Endothelial cell of umbilical vein (primary cell): ENCODE measurements around the gene LANCL1. TPM values are rescaled to one million over a fixed set of nuclear protein-coding genes. Genes with fewer than 3 reads are reported as not detected.

ENCODE experiments used
- BruUV-seq: library from RNA; stranded (reverse); fragments of 400-500 nt; replicated peaks from 2 replicates; lab custom pipeline; 2021; lab: Mats Ljungman, UMichigan
- CTCF ChIA-PET: fragments of 300-600, 350-600 bp; sonication (Branson Sonifier 250); formaldehyde crosslinking; loops from one replicate; lab custom pipeline; 2021; ENCODE audit warnings: antibody characterized with exemption, inconsistent platforms; lab: Charles Lee
- POLR2A ChIA-PET: fragments of 300-600, 350-600 bp; sonication (Branson Sonifier 250); formaldehyde crosslinking; loops from one replicate; lab custom pipeline; 2021; ENCODE audit warnings: antibody characterized with exemption, inconsistent platforms; lab: Charles Lee
- DNase-seq: peaks from one replicate; pipeline ENCODE4 v3.0.0-alpha.2; 2011; ENCODE audit warnings: low read depth, low spot score
- FAIRE-seq: peaks from 2 replicates; lab custom pipeline; 2011; peaks lifted over from hg19 to GRCh38; lab: Jason Lieb, UNC
- H2AFZ ChIP-seq: 2 replicates; pipeline ENCODE4 v1.6.0; 2012; ENCODE audit warnings: low read depth, low read length, control low read depth, inconsistent platforms
- H3K27ac ChIP-seq: 2 replicates; pipeline ENCODE4 v1.5.1; 2011; ENCODE audit warnings: low read depth, mild to moderate bottlenecking, control low read depth, low read length, moderate library complexity; ENCODE audit not compliant: insufficient read depth
- H3K27me3 ChIP-seq, 2 experiments: 2 replicates each; pipeline versions ENCODE4 v1.6.0 to v1.6.1; 2011; ENCODE audit warnings: low read length in 2 of 2, mixed read lengths in 1 of 2; ENCODE audit not compliant: control insufficient read depth in 2 of 2, insufficient read depth in 2 of 2
- H3K36me3 ChIP-seq, 2 experiments: 2 replicates in 1 of 2; 3 replicates in 1 of 2; pipeline ENCODE4 v1.5.1; 2011; ENCODE audit warnings: low read length in 2 of 2, mild to moderate bottlenecking in 1 of 2, moderate library complexity in 1 of 2; ENCODE audit not compliant: control insufficient read depth in 2 of 2, insufficient read depth in 2 of 2; ENCODE audit errors: extremely low read depth in 1 of 2
- H3K4me1 ChIP-seq: 3 replicates; pipeline ENCODE4 v1.5.1; 2011; ENCODE audit warnings: mild to moderate bottlenecking, low read length; ENCODE audit not compliant: control insufficient read depth, insufficient read depth; ENCODE audit errors: extremely low read depth
- H3K4me2 ChIP-seq: 2 replicates; pipeline ENCODE4 v1.6.1; 2011; ENCODE audit warnings: low read length, control low read depth, mixed read lengths; ENCODE audit not compliant: insufficient read depth
- H3K4me3 ChIP-seq, 3 experiments: fragments of 200-600 bp in 1 of 3; sonication (generic), shearing (Covaris generic) in 1 of 3; replicated peaks in 1 of 3; 2 replicates each; pipeline ENCODE4 v1.5.1; 2011 to 2016; ENCODE audit warnings: control low read depth in 3 of 3, low read length in 3 of 3, mild to moderate bottlenecking in 2 of 3, inconsistent platforms in 1 of 3, low read depth in 1 of 3, moderate library complexity in 1 of 3; ENCODE audit not compliant: insufficient read depth in 1 of 3
- H3K79me2 ChIP-seq: 2 replicates; pipeline ENCODE4 v1.6.0; 2012; ENCODE audit warnings: low read length, inconsistent platforms; ENCODE audit not compliant: control insufficient read depth, insufficient read depth
- H3K9ac ChIP-seq: replicated peaks from 2 replicates; pipeline ENCODE3; 2011; ENCODE audit warnings: low read length, control low read depth; ENCODE audit not compliant: insufficient read depth; ENCODE audit errors: extremely low read depth
- H3K9me1 ChIP-seq: replicated peaks from 3 replicates; pipeline ENCODE4 v1.6.0; 2011; ENCODE audit warnings: mild to moderate bottlenecking, low read length; ENCODE audit not compliant: control insufficient read depth, insufficient read depth; ENCODE audit errors: extremely low read depth
- H3K9me3 ChIP-seq: replicated peaks from 2 replicates; pipeline ENCODE4 v1.5.1; 2012; ENCODE audit warnings: low read length, inconsistent platforms; ENCODE audit not compliant: control insufficient read depth, insufficient read depth
- H4K20me1 ChIP-seq: replicated peaks from 2 replicates; pipeline ENCODE3; 2011; ENCODE audit warnings: mild to moderate bottlenecking, low read length; ENCODE audit not compliant: control insufficient read depth, insufficient read depth; ENCODE audit errors: extremely low read depth
- EZH2 ChIP-seq: IDR thresholded peaks from 2 replicates; pipeline ENCODE4 v1.6.1; 2012; ENCODE audit warnings: borderline replicate concordance, low read depth, mild to moderate bottlenecking, moderate library complexity, low read length, inconsistent platforms; ENCODE audit not compliant: severe bottlenecking
- FOS ChIP-seq: IDR thresholded peaks from 2 replicates; pipeline ENCODE4 v1.6.1; 2011; ENCODE audit warnings: mild to moderate bottlenecking, low read length, moderate library complexity, borderline replicate concordance; ENCODE audit not compliant: insufficient read depth
- GATA2 ChIP-seq: IDR thresholded peaks from 2 replicates; pipeline ENCODE4 v1.7.0; 2011; ENCODE audit warnings: low read depth, mild to moderate bottlenecking, moderate library complexity, mixed read lengths, low read length; ENCODE audit not compliant: insufficient read length, insufficient read depth
- JUN ChIP-seq: IDR thresholded peaks from 2 replicates; pipeline ENCODE4 v1.6.1; 2011; ENCODE audit warnings: borderline replicate concordance, low read depth; ENCODE audit not compliant: insufficient read length, insufficient read depth
- MYC ChIP-seq: IDR thresholded peaks from one replicate; pipeline ENCODE4 v1.6.1; 2011; ENCODE audit warnings: mild to moderate bottlenecking, low read depth, low read length
- POLR2A ChIP-seq: IDR thresholded peaks from 2 replicates; pipeline ENCODE4 v1.6.1; 2012; ENCODE audit warnings: low read depth, mild to moderate bottlenecking, control low read depth, low read length
- POLR2AphosphoS5 ChIP-seq: IDR thresholded peaks from 2 replicates; pipeline ENCODE4 v1.6.1; 2012; ENCODE audit warnings: low read depth, mild to moderate bottlenecking, control low read depth, low read length, moderate library complexity; ENCODE audit not compliant: insufficient read depth
- dilution Hi-C: fragments of 300-500 bp; cut with MboI; formaldehyde crosslinking; loops from one replicate; pipeline ENCODE4 v1.15.0; 2019; ENCODE audit warnings: low sequenced_read_pairs; ENCODE audit not compliant: extremely low pct_ligation_motif_present
- intact Hi-C: fragments of 100-400 bp; cut with micrococcal nuclease; formaldehyde crosslinking; loops from one replicate; pipeline ENCODE4 v1.10.0; 2022
- polyA plus RNA-seq, 4 experiments: library from polyadenylated mRNA; depleted of rRNA in 3 of 4; stranded (reverse) in 3 of 4; unstranded in 1 of 4; fragments of >200 nt; gene quantifications; 2 replicates each; pipeline versions ENCODE4 v1.2.1 to v1.2.3, GENCODE V29; 2011 to 2012; ENCODE audit warnings: missing spikeins in 1 of 4
- total RNA-seq: library from RNA; stranded (reverse); gene quantifications from 2 replicates; pipeline ENCODE4 v1.2.3, GENCODE V29; 2021
- TF ChIP-seq, protein P1 (sequence below): IDR thresholded peaks from 2 replicates; pipeline ENCODE4 v1.6.1; 2011; ENCODE audit not compliant: insufficient read depth, insufficient read length
- TF ChIP-seq, protein P2 (sequence below), 2 donors: IDR thresholded peaks; 1 replicate in 1 of 2; 2 replicates in 1 of 2; pipeline ENCODE4 v1.5.1; 2011; ENCODE audit warnings: low read length in 2 of 2, mild to moderate bottlenecking in 2 of 2, moderate library complexity in 2 of 2, control low read depth in 1 of 2, inconsistent platforms in 1 of 2, low read depth in 1 of 2; ENCODE audit not compliant: insufficient read depth in 1 of 2; ENCODE audit errors: extremely low read depth in 1 of 2

LANCL1 gene
- total and polyA plus RNA-seq, 2 donors (not counting 3 experiments of a cell fraction or from before 2014, with no cell fraction given): 22.9 to 24.2 TPM

DNA sequence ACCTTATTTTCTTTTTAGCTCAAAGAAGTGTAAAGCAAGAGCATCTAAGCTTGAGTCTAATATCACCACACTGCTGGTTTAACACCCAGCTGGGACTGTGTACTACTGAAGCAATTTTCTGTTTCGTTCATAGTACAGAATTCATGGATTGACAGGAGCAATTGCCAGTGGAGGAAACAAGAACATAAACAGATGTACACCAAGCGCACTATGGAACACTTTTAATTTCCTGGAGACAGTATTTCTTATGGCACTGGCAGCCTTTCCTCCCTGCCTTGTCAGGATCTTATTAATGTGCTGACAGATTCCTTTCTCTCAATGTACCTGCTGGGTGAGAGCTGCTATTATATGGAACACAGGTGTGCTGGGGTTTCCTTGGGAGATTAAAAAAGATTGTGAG is 4.2 kb upstream of the LANCL1 start:
- no peak for DNase-seq
- Histone ChIP-seq H3K4me2 (no peak overlapping the region), H3K9me1 (no peaks in the 10 kb centered on the region), H3K9me3 (no peaks in the 10 kb centered on the region), H3K4me3 (no peak overlapping the region), H4K20me1 (no peaks in the 10 kb centered on the region), H2AFZ (no peak overlapping the region), H3K27ac (no peak overlapping the region), H3K9ac (no peak overlapping the region), H3K36me3 (no peaks in the 10 kb centered on the region), H3K4me1 (peaks cover 1% of the 10 kb centered on the region), H3K79me2 (no peaks in the 10 kb centered on the region), H3K27me3 (peaks cover 0 to 2% of the 10 kb centered on the region in 2 experiments)
- dilution Hi-C loops: no loop called here
- ChIA-PET CTCF (interaction anchor here (2.8 kb wide), 1 partner anchor 22 kb away, joined by 15 read pairs; no protein-coding TSS in a partner anchor), POLR2A (no interaction called here)
- TF ChIP-seq EZH2 (no peak), POLR2A (no peak), JUN (no peak), FOS (no peak), GATA2 (no peak), MYC (no peak), POLR2AphosphoS5 (no peak)
- TF ChIP-seq, protein P1, sequence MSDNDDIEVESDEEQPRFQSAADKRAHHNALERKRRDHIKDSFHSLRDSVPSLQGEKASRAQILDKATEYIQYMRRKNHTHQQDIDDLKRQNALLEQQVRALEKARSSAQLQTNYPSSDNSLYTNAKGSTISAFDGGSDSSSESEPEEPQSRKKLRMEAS: no peak
- TF ChIP-seq, protein P2, sequence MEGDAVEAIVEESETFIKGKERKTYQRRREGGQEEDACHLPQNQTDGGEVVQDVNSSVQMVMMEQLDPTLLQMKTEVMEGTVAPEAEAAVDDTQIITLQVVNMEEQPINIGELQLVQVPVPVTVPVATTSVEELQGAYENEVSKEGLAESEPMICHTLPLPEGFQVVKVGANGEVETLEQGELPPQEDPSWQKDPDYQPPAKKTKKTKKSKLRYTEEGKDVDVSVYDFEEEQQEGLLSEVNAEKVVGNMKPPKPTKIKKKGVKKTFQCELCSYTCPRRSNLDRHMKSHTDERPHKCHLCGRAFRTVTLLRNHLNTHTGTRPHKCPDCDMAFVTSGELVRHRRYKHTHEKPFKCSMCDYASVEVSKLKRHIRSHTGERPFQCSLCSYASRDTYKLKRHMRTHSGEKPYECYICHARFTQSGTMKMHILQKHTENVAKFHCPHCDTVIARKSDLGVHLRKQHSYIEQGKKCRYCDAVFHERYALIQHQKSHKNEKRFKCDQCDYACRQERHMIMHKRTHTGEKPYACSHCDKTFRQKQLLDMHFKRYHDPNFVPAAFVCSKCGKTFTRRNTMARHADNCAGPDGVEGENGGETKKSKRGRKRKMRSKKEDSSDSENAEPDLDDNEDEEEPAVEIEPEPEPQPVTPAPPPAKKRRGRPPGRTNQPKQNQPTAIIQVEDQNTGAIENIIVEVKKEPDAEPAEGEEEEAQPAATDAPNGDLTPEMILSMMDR (IDR thresholded peaks at IDR 0.05; ENCODE audit: extremely low read depth in 1 of 2, insufficient read depth in 1 of 2, low read depth in 1 of 2, low read length in 2 of 2): no peak
- BruUV-seq: no TSS peak
- intact Hi-C loops: no loop called here
- no peak for FAIRE-seq
